Lower lobe of right lung (tissue), 2 donors: Measurements from ENCODE around the gene EEFSEC. TPM values are rescaled to one million over a fixed set of nuclear protein-coding genes. Genes with fewer than 3 reads are reported as not detected.

Source experiments
- ATAC-seq, 2 donors: fragments of 200-7000 bp; cut with Tn5 transposase; one replicate each; pipeline ENCODE4 v1.9.1; 2020 to 2022; ENCODE audit warnings: mild to moderate bottlenecking in 2 of 2, moderate library complexity in 2 of 2
- DNase-seq: peaks from one replicate; pipeline ENCODE4 v3.0.0-alpha.2; 2020
- H3K27ac ChIP-seq: fragments of 200-600 bp; one replicate; pipeline ENCODE4 v1.8.0; 2022
- H3K27me3 ChIP-seq: fragments of 200-600 bp; one replicate; pipeline ENCODE4 v1.8.0; 2022; ENCODE audit warnings: low read depth
- H3K36me3 ChIP-seq: fragments of 200-600 bp; one replicate; pipeline ENCODE4 v1.8.0; 2022; ENCODE audit warnings: mild to moderate bottlenecking
- H3K4me1 ChIP-seq: fragments of 200-600 bp; one replicate; pipeline ENCODE4 v1.8.0; 2022
- H3K4me3 ChIP-seq: fragments of 200-600 bp; one replicate; pipeline ENCODE4 v1.8.0; 2022; ENCODE audit warnings: mild to moderate bottlenecking
- H3K9me3 ChIP-seq: fragments of 200-600 bp; one replicate; pipeline ENCODE4 v1.8.0; 2022
- intact Hi-C: fragments of 100-400 bp; cut with DNase I; formaldehyde crosslinking; loops from one replicate; pipeline ENCODE4 v1.11.0; 2022
- total RNA-seq: library from RNA; stranded (reverse); fragmentation: NEBNext Ultra II Directional; extraction: Animal tissue kit (Norgen Biotek cat#: 25700); gene quantifications from one replicate; pipeline ENCODE4 v1.2.1, GENCODE V29; 2021
- TF ChIP-seq, protein P1 (sequence below): fragments of 200-600 bp; IDR thresholded peaks from one replicate; pipeline ENCODE4 v1.8.0; 2022; ENCODE audit warnings: antibody characterized with exemption, mild to moderate bottlenecking
- donor health status: DM: no; HTN: yes; CAD: no; lungs with severe emphysema.

The EEFSEC gene
- total RNA-seq, 1 donor from 2014 or later: 15.6 TPM

DNA sequence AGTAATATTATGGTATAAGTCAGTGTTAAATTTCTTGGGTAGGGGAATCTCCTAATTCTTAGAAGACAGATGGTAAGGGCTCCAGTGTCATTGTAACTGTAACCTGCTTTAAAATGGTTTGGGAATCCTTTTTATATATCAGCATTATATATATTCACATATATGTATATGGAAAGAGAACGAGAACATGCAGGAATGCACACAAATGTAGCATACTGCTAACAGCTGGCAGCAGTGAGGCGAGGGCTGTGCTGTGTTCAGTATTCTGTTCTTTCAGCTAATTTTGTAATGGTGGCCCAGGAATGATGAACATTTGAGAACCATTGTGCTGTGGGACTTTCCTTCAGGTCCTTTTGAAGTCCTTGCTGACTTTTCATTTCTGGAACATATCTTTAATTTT is 60.8 kb downstream of the EEFSEC start:
- Histone ChIP-seq H3K36me3 (no peaks in the 10 kb centered on the region), H3K9me3 (no peaks in the 10 kb centered on the region), H3K4me1 (no peaks in the 10 kb centered on the region), H3K27ac (no peak overlapping the region), H3K27me3 (no peaks in the 10 kb centered on the region), H3K4me3 (no peak overlapping the region)
- DNase-seq (no peak), ATAC-seq (no peak)
- intact Hi-C loops: no loop called here
- TF ChIP-seq, protein P1, sequence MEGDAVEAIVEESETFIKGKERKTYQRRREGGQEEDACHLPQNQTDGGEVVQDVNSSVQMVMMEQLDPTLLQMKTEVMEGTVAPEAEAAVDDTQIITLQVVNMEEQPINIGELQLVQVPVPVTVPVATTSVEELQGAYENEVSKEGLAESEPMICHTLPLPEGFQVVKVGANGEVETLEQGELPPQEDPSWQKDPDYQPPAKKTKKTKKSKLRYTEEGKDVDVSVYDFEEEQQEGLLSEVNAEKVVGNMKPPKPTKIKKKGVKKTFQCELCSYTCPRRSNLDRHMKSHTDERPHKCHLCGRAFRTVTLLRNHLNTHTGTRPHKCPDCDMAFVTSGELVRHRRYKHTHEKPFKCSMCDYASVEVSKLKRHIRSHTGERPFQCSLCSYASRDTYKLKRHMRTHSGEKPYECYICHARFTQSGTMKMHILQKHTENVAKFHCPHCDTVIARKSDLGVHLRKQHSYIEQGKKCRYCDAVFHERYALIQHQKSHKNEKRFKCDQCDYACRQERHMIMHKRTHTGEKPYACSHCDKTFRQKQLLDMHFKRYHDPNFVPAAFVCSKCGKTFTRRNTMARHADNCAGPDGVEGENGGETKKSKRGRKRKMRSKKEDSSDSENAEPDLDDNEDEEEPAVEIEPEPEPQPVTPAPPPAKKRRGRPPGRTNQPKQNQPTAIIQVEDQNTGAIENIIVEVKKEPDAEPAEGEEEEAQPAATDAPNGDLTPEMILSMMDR: no peak

DNA sequence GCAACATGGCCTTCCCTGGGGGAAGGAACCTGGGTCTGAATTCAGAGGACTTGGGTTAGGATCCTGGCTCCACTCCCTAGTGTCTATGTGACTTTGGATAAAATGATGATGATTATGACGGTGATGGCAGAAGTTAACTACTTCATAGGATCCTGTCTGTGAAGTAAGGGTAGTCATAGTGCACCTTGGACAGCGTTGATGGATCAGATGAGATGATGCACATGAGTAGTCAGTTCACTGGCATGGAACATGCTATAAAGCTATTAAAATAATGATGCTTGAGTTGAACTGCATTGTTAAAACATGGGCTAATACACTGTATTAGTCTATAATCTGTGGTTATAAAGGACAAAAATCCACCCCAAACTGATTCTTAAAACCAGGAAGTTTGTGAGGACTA is 62.0 kb downstream of the EEFSEC start:
- intact Hi-C loops: no loop called here
- H3K4me3 ChIP-seq: no peak overlapping the region
- TF ChIP-seq, protein P1: no peak
- no peak for ATAC-seq
- no peak overlapping the region for H3K27ac ChIP-seq
- H3K9me3 ChIP-seq: no peaks in the 10 kb centered on the region
- H3K27me3 ChIP-seq: no peaks in the 10 kb centered on the region
- H3K4me1 ChIP-seq: no peaks in the 10 kb centered on the region
- no peaks in the 10 kb centered on the region for H3K36me3 ChIP-seq
- no peak for DNase-seq

DNA sequence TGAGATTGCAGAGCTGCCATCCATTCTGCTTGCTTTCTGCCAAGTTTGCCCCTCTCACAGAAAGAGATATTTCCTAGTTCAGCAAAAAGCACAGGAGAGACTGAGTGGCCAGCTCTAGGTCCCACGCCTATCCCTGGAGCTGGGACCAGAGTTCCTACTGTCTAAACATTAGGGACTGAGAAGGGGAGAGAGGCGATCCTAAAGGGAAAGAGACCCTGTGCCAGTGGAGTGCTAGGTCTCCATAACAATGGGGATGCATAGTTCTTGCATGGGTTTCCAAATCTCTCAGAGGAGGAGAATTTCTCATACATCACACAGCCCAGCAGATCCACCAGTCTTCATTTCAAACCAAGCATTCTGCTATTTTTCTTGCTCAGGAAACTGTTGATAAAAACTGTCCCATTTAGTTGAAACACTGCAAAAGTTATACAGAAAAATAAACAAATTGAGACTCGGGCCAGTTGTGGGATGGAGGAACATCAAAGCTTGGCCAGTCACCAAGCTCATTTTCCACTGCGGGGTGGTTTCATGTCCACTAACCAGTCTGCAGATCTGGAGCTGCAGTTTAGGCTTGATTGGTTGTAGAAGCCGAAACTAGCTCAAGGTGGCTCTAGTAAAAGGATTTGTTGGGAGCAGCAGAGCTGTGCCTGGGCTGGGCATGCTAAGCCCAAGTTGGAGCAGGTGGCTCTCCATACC is 62.7 kb downstream of the EEFSEC start:
- ATAC-seq: no peak
- TF ChIP-seq, protein P1: no peak

DNA sequence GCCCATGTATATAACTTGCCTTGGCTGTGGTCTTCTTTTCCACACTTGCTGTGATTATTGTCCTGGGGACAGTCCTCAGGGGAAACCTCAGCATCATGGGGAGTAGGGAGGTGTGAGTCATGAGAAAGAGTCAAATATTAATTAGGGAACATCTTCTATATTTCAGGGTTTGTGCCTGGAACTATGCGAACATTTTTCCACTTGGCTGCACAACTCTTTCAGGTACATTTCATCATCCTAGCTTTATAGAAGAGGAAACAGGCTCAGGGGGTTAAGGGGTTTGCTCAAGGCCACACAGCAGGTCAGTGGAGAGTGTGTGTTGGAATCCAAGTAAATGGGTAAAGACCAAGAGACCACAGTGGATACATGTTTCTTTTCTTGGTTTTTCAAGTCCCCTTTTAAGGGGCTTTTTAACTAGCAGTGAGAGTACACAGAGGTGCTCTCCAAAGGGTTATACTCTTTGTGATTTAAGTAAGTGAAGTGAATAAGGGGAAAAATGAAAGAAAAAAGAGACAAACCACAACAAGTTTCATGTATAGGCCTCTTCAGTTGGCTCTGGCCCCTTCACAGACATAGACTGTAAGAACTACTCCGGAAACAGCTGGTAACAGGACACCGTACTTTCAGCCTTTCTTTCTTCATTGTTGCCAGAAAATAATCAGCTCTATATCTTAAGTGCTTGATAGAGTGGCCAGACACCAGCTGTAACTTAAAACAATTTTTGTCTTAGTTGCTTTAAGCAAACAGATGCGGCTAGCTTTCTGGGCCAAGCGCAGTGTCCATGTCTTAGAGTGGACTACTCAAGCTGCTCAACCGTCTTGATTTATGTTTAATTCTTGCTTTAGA is 64.6 kb downstream of the EEFSEC start:
- DNase-seq (no peak), ATAC-seq (peak in 1 of 2 donors; percentile 27)
- H3K27me3 ChIP-seq: no peaks in the 10 kb centered on the region
- no peaks in the 10 kb centered on the region for H3K4me1 ChIP-seq
- peaks cover 7% of the 10 kb centered on the region for H3K9me3 ChIP-seq
- H3K36me3 ChIP-seq: no peaks in the 10 kb centered on the region
- TF ChIP-seq, protein P1: no peak
- no peak overlapping the region for H3K4me3 ChIP-seq
- intact Hi-C loops: no loop called here
- H3K27ac ChIP-seq: no peak overlapping the region

More for the DNA sequence above, 62.7 kb downstream of the EEFSEC start:
- Histone ChIP-seq H3K27ac (no peak overlapping the region), H3K9me3 (no peaks in the 10 kb centered on the region), H3K36me3 (no peaks in the 10 kb centered on the region), H3K27me3 (no peaks in the 10 kb centered on the region), H3K4me3 (no peak overlapping the region), H3K4me1 (no peaks in the 10 kb centered on the region)
- no peak for DNase-seq
- intact Hi-C loops: no loop called here

DNA sequence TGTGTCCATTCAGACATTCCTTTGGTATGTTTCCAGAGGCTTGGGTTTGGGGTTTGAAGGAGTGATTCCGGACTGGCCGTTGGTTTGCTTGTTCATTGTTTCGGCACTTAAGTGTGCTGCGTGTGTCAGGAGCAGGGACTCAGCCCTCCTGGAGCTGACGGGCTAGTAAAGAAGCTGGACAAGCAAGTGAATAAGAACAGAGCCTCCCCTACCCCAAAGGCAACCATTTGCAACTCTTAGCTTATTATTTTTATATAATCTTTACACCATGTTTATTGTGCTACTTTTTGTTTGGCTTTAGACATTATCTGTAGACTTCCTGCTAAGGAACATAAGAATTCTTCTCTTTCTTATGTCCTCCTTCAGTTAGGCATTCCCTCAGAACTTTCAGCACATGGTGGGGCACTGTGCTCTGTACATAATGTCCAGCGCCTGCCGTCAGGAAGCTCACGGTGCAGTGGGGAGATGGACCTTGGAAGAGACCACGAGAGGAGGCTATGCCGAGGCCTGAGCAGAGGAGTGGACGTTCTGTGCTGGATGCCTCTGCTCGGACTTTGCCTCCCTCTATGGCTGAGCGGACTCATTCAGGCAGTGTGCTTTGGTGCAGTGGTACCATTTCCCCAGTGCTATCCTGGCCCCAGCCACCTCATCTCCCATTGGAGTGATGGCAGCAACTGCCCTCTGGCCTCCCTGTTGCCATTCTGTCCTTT is 65.4 kb downstream of the EEFSEC start:
- no peak overlapping the region for H3K4me3 ChIP-seq
- ATAC-seq (no peak), DNase-seq (no peak)
- peaks cover 15% of the 10 kb centered on the region for H3K9me3 ChIP-seq
- no peaks in the 10 kb centered on the region for H3K4me1 ChIP-seq
- no peak overlapping the region for H3K27ac ChIP-seq
- H3K36me3 ChIP-seq: no peaks in the 10 kb centered on the region
- TF ChIP-seq, protein P1: no peak
- no peaks in the 10 kb centered on the region for H3K27me3 ChIP-seq
- intact Hi-C loops: no loop called here
